ENCODE data around the gene TGM1. TPM values are rescaled to one million over a fixed set of nuclear protein-coding genes. Genes with fewer than 3 reads are reported as not detected.
"Not testable (repeated sequence)": the region's sequence is repeated elsewhere in the genome, so short reads cannot be mapped to it uniquely, and the experiment has no call there.

The TGM1 gene
- total RNA-seq, 3 donors from 2014 or later, result 2.6 to 8.1 (median 2.6) TPM

DNA sequence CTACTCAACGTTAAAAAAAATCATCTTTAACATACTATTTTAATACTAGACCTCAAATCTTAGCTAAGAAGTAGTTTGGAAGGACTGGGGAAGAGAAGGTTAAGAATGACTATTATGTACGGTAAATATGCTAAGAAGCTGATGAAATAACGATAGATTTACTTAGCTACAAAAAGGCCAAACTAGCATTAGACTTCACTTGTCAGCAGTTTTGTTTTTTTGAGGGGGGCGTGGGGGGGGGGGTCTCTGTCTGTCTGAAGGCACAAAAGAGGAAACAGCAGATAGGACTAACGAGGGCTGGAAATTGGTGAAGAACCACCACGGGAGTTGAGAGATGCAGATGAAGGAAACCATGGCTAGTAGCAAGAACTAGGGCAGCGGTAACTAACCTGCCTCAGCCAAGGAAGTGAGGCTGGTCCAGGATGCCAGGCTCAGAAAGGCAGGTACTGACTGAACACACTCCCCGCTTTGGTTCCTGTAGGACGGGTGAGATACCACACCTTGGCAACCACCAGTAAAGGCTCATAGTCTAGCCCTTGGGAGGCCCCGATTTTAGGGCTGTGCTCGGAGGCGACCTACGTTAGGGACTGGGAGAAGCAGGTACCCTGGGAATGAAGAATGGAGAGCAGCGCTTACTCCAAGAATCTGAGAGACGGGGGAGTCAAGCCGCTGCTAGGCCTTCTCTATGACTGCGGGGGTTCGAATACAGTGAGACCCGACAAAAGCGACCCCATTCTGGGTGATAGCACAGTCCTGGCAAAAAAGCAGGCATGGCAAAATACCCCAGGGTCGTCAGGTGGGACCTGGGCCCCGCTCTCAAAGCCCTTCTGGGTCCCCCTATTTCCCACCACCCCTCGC lies 31.5 kb downstream of the TGM1 start:
- Mint-ChIP-seq H3K27me3 (ENCODE audit: low read depth) (no peaks in the 10 kb centered on the region), H3K36me3 (ENCODE audit: insufficient read depth) (peaks cover 23% of the 10 kb centered on the region), H3K4me1 (ENCODE audit: low read depth) (peaks cover 47% of the 10 kb centered on the region), H3K9me3 (no peaks in the 10 kb centered on the region), H3K4me3 (peak overlapping the region; percentile 93)
- DNase-seq (no peak), ATAC-seq (peak; percentile 7 to 15)

DNA sequence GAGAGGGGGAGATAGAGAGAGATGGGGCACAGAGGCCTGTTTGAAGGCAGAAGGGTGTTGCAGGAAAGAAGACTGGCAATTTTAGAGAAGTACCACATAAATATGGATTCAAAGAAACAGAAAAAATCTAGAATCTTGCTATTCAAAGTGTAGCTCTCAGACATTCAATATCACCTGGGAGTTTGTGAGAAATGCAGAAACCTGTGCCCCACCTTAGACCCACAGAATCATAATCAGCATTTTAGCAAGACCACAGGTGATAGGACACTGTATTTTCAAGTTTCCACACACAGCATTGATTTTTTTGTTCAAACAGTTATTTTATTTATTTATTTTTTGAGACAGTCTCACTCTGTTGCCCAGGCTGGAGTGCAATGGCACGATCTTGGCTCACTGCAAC lies 34.1 kb downstream of the TGM1 start:
- DNase-seq (no peak), ATAC-seq (no peak)
- Mint-ChIP-seq H3K9me3 (no peaks in the 10 kb centered on the region), H3K4me1 (ENCODE audit: low read depth) (peaks cover 39% of the 10 kb centered on the region), H3K4me3 (no peak overlapping the region), H3K27me3 (ENCODE audit: low read depth) (no peaks in the 10 kb centered on the region), H3K36me3 (ENCODE audit: insufficient read depth) (peaks cover 11% of the 10 kb centered on the region)

DNA sequence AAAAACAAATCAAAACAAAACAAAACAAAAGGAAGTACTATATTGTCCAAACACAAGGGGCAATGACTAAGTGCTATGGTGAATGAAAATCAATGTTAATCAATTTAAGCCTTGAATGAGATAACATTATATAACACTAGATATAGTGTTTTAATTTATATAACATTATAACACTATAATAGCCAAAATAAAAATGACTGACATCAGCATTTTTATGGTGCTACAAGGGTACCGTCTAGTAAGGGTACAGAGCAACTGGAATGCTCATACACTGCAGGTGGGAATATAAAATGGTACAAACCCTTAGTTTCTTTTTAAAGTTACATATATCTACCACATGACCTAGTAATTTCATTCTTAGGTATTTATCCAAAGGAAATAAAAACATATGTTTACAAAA lies 36.5 kb downstream of the TGM1 start:
- DNase-seq, result no peak
- no peak for ATAC-seq
- no peaks in the 10 kb centered on the region for H3K9me3 Mint-ChIP-seq
- no peaks in the 10 kb centered on the region for H3K27me3 Mint-ChIP-seq (ENCODE audit: low read depth)
- H3K36me3 Mint-ChIP-seq (ENCODE audit: insufficient read depth), result peaks cover 11% of the 10 kb centered on the region
- H3K4me3 Mint-ChIP-seq, result no peak overlapping the region
- peaks cover 29% of the 10 kb centered on the region for H3K4me1 Mint-ChIP-seq (ENCODE audit: low read depth)

DNA sequence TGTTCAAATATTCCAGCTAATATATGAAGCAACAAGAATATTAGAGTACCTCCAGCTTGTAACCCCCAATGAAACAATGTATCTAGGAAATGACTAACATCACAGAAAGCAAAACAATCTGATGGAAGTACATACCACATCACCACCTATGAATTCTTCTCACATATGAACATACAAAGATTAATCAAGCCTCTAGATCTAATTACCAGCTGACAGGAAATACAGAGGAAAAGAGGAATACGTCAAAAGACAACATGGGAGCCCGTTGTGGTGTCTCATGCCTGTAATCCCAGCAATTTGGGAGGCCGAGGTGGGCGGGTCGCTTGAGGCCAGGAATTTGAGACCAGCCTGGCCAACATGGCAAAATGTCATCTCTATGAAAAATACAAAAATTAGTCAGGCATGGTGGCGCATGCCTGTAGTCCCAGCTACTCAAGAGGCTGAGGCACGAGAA lies 38.3 kb downstream of the TGM1 start:
- Mint-ChIP-seq H3K4me1 (ENCODE audit: low read depth) (peaks cover 22% of the 10 kb centered on the region), H3K27me3 (ENCODE audit: low read depth) (no peaks in the 10 kb centered on the region), H3K4me3 (no peak overlapping the region), H3K36me3 (ENCODE audit: insufficient read depth) (peaks cover 12% of the 10 kb centered on the region), H3K9me3 (no peaks in the 10 kb centered on the region)
- DNase-seq (no peak), ATAC-seq (no peak)

DNA sequence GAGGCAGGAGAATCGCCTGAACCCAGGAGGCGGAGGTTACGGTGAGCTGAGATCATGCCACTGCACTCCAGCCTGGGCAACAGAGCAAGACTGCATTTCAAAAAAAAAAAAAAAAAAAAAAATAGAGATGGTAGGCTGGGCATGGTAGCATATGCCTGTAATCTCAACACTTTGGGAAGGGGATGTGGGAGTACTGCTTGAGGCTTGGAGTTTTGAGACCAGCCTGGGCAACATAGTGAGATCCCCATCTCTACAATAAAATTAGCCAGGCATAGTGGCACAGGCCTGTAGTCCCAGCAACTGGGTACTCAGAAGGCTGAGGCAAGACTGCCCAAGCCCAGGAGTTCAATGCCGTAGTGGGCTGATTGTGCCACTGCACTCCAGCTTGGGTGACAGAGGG lies 40.0 kb downstream of the TGM1 start:
- Mint-ChIP-seq H3K36me3 (ENCODE audit: insufficient read depth) (peaks cover 14% of the 10 kb centered on the region), H3K4me1 (ENCODE audit: low read depth) (peaks cover 22% of the 10 kb centered on the region)
- not testable (repeated sequence) for H3K4me3 Mint-ChIP-seq; H3K9me3 Mint-ChIP-seq; H3K27me3 Mint-ChIP-seq (ENCODE audit: low read depth); DNase-seq; ATAC-seq

DNA sequence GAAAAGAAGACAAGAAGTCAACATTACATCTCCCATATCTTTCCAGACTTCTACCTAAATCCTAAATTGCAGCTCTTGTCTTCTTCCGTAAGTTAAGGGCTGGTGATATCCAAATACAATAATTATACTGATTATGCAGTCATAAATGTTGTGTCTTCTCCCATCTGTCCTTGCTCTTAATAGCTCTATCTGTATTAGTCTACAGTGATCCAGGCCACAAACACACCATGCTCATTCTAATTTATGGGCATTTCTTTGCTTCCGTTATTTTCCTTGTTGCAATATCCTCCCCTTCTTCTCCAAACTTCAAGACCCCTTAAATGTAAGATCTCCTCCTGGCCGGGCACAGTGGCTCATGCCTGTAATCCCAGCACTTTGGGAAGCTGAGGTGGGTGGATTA lies 43.5 kb downstream of the TGM1 start:
- no peaks in the 10 kb centered on the region for H3K9me3 Mint-ChIP-seq
- H3K27me3 Mint-ChIP-seq (ENCODE audit: low read depth), result no peaks in the 10 kb centered on the region
- DNase-seq (no peak), ATAC-seq (no peak)
- peaks cover 21% of the 10 kb centered on the region for H3K4me1 Mint-ChIP-seq (ENCODE audit: low read depth)
- peaks cover 12% of the 10 kb centered on the region for H3K36me3 Mint-ChIP-seq (ENCODE audit: insufficient read depth)
- no peak overlapping the region for H3K4me3 Mint-ChIP-seq

DNA sequence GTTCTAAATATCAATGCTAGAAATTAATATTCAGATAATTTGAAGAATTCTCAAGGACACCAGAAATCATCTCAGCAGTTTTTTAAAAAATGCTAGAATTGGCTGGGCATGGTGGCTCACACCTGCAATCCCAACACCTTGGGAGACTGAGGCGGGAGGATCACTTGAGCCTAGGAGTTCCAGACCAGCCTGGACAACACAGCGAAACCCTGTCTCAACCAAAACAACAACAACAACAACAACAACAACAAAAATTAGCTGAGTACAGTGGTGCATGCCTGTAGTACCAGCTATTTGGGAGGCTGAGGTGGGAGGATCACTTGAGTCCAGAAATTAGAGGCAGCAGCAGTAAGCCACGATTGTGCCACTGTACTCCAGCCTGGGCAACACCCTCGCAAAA lies 43.9 kb downstream of the TGM1 start:
- Mint-ChIP-seq H3K36me3 (ENCODE audit: insufficient read depth) (peaks cover 10% of the 10 kb centered on the region), H3K4me1 (ENCODE audit: low read depth) (peaks cover 23% of the 10 kb centered on the region), H3K4me3 (no peak overlapping the region), H3K27me3 (ENCODE audit: low read depth) (no peaks in the 10 kb centered on the region), H3K9me3 (no peaks in the 10 kb centered on the region)
- DNase-seq (no peak), ATAC-seq (no peak)

DNA sequence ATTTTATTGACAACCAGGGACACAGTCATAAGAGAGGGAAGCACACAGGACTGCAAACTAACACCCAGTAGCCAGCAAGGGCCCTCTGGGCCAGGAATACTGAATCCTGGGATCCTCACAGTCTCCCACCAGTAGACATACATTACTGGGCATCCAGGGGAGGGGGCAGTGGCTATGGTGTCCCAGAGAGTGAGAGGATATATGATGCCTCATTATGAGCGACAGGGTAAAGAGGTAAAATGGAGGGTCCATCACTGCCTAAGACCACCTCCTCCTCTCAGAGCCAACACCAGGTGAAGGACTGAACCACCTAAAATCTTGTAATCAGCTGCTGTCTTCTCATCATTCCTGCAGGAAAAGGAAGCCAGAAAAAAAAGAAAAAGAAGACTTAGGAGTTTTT lies 46.1 kb downstream of the TGM1 start:
- H3K4me3 Mint-ChIP-seq; H3K27me3 Mint-ChIP-seq (ENCODE audit: low read depth); DNase-seq; H3K9me3 Mint-ChIP-seq; ATAC-seq: not testable (repeated sequence)
- Mint-ChIP-seq H3K36me3 (ENCODE audit: insufficient read depth) (peaks cover 10% of the 10 kb centered on the region), H3K4me1 (ENCODE audit: low read depth) (peaks cover 40% of the 10 kb centered on the region)

DNA sequence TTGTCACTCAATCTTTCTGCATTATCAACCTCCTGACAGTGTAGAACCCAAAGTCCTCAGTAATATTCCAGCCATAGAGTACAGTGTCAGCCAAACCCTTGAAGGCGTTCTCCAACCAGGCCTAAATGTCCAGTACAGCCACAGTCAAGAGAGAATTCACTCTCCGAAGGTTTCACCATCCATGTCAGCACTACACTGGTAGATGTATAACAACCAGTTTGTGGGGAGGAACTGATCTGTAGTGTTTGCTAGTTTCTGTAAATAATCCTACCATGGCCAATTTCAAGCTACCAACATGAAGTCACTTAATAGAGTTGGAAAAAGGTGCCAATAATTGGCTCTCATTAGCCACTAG lies 46.7 kb downstream of the TGM1 start:
- Mint-ChIP-seq H3K9me3 (no peaks in the 10 kb centered on the region), H3K27me3 (ENCODE audit: low read depth) (no peaks in the 10 kb centered on the region), H3K4me3 (peak overlapping the region; percentile 90), H3K36me3 (ENCODE audit: insufficient read depth) (peaks cover 14% of the 10 kb centered on the region), H3K4me1 (ENCODE audit: low read depth) (peaks cover 46% of the 10 kb centered on the region)
- ATAC-seq, result no peak
- no peak for DNase-seq

DNA sequence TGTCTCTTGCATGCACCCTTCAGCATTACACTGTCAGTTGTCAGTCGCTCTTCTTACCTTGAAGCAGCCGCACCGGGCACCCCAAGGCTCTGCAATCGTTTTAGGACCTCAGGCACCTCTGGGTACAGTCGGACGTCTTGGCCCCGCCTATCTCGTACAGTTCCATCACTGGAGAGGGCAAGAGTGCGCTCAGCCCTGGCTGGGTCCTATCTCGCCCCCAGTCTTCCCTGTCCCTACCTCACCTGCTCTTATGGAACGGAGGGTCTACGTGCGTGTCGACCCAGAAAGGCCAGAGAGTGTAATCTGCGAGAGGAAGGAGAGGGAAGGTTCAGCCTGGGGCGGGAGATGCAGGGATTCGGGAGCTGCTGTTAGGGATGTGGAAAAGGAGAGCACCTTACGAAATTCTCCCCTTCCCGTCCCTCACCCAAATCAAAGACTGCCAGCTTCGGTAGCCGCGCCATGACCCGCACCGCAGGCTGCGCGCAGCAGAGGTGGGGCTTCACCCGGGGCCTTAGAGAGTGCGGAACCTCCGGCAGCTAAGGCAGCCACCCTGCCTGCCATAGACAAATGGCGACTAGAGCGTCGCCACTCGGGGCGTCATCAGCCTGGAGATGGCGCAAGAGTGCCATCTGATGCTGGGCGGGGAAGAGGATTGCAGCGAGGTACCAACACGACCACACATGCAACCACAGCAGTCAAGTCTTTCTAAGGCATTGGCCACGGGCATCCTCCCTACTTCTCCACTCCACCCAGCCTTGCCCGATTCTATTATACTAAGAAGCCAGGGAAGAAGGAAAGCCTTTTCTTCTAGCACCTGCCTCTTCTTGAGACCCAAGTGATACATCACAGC lies 47.3 kb downstream of the TGM1 start, which contains the start of gene MDP1:
MDP1 (minus strand) TSS at position 572 of the 850 bp plus-strand sequence; CDS start at position 461, 111 bp downstream.
- Mint-ChIP-seq H3K4me1 (ENCODE audit: low read depth) (peaks cover 47% of the 10 kb centered on the region), H3K27me3 (ENCODE audit: low read depth) (no peaks in the 10 kb centered on the region), H3K36me3 (ENCODE audit: insufficient read depth) (peaks cover 15% of the 10 kb centered on the region), H3K4me3 (peak within 1 kb of the TSS; percentile 90), H3K9me3 (no peaks in the 10 kb centered on the region)
- DNase-seq (peak; percentile 79), ATAC-seq (peak; percentile 73 to 76)

DNA sequence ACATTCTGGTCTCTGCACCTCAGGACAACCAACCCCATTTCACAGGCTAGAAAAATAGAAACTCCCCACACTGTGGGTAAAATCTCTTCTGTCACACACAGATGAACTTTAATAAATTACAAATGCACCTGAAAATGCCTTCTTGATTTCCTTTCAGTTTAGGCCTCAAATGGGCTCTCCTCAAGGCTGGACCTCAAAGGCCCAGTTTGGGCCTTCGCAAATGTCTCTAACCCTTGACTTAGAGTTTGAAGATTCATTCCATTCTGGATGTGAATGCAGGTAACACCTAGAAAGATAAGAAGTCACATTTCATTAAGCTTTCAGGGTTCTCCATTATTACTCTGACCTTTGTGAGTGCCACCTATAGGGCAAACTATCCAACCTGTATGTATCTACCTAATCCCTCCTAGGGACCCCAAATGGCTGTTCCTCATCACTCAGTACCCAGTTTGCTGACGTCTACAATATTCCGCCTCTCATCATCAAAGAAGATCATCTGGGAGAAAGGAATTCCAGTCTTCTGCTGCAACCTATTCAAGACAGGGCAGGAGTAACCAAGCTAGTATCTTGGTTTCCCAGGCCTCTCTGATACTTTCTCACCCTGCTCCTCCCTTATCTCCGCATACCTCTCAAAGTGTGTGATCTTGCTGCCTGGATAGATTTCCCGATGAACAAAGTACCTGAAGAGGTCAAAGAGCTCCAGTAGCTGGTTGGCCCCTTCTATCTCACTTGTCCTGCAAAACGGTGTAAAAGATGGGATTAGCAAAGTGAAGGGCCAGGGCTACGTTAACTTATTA lies 48.9 kb downstream of the TGM1 start:
- no peak for ATAC-seq
- no peak for DNase-seq
- peaks cover 27% of the 10 kb centered on the region for H3K36me3 Mint-ChIP-seq (ENCODE audit: insufficient read depth)
- H3K4me1 Mint-ChIP-seq (ENCODE audit: low read depth), result peaks cover 52% of the 10 kb centered on the region
- H3K4me3 Mint-ChIP-seq, result peak overlapping the region; percentile 90
- no peaks in the 10 kb centered on the region for H3K9me3 Mint-ChIP-seq
- no peaks in the 10 kb centered on the region for H3K27me3 Mint-ChIP-seq (ENCODE audit: low read depth)

DNA sequence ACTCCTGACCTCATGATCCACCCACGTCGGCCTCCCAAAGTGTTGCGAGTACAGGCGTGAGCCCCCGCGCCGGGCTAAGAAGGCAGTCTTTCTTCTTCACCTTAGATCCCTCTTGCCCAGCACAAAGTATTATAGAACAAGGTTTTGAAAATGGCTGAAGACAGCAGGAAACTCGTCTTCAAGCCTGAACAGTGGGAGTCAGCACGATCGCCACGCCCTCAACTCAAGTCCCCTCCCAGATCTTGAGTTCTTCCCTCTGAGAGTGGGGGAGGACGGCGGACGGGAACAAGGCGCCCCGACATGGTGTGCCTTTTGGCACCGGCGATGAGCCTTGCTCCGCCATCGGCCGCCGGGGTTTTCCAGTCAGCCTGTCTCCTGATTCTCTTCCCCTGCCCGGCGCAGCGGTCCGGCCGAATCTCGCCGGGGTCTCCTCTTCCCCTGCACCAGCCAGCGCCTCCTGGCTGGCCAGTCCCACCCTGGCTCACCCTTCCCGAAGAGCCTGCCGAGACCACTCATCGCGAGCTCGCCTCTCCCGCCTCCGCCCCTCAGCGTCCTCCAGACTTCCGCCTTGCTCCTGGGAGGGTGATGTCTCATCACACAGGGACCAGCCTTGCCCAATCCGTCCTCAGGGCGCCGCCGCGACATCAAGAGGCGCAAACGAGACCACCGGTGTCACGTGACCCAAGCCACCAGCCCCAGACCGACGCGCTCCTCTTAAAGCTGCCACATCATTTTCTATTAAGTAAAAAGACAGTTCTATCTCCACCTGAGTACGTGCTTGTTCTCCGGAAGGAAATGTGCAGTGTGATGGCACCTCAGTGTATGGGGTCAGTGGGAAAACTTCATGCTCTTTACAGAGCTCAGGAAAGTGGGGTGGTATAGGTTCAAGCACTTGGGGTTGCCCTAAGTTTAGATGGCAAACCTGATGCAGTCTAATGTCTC lies 49.8 kb downstream of the TGM1 start, which contains the start of gene CHMP4A:
CHMP4A (minus strand) TSS at position 565 of the 942 bp plus-strand sequence; CDS start at position 516, 49 bp downstream.
- no peaks in the 10 kb centered on the region for H3K27me3 Mint-ChIP-seq (ENCODE audit: low read depth)
- H3K4me3 Mint-ChIP-seq, result peak within 1 kb of the TSS; percentile 90
- ATAC-seq (peak; percentile 84 to 86), DNase-seq (peak; percentile 92)
- H3K36me3 Mint-ChIP-seq (ENCODE audit: insufficient read depth), result peaks cover 27% of the 10 kb centered on the region
- H3K9me3 Mint-ChIP-seq, result no peaks in the 10 kb centered on the region
- peaks cover 55% of the 10 kb centered on the region for H3K4me1 Mint-ChIP-seq (ENCODE audit: low read depth)

DNA sequence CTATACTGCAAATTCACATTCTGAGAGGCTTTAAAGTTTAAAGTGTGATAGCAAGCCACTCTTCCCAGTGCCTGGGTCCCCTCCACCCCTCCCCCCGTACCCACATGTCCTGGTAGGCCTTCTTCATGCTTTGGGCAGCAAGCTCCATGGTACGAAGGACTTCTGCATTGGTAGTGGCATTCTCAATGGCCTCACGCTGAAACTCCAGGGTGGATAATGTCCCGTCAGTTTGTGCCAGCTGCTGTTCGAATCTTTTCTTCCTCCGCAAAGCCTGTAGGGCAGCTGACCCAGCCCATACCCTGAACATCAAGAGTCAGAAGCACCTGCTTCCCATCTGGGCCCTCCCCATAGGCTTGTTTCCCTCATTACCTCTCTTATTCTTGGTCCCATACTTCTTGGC lies 51.7 kb downstream of the TGM1 start:
- H3K4me3 Mint-ChIP-seq, result peak overlapping the region; percentile 90
- H3K27me3 Mint-ChIP-seq (ENCODE audit: low read depth), result no peaks in the 10 kb centered on the region
- ATAC-seq (no peak), DNase-seq (no peak)
- no peaks in the 10 kb centered on the region for H3K9me3 Mint-ChIP-seq
- peaks cover 39% of the 10 kb centered on the region for H3K36me3 Mint-ChIP-seq (ENCODE audit: insufficient read depth)
- peaks cover 63% of the 10 kb centered on the region for H3K4me1 Mint-ChIP-seq (ENCODE audit: low read depth)

Measured in activated T-cell treated with anti-CD3 and anti-CD28 coated beads, Interleukin-2, amount 50 U/mL, for 4 hours (primary cell).